Measurements from ENCODE around the gene LAMA5.

GRCh38 chr20:62330576-62331317 lies 36.4 kb downstream of the LAMA5 start:
- TF ChIP-seq POLR2AphosphoS5 (IDR thresholded peaks at IDR 0.05; ENCODE audit: low read depth, low read length) (no peak), TAF1 (IDR thresholded peaks at IDR 0.05; ENCODE audit: borderline replicate concordance, insufficient read depth, low read length) (no peak), FOXP2 (optimal IDR thresholded peaks at IDR 0.05; ENCODE audit: borderline replicate concordance, extremely low read depth, extremely low read length, insufficient read depth) (no peak), REST (IDR thresholded peaks at IDR 0.05; ENCODE audit: insufficient read depth in 1 of 2, low read depth in 2 of 2, low read length in 2 of 2) (no peak)

All from PFSK-1 (cell line).